Measurements from ENCODE around the gene ATXN7L3. TPM values are rescaled to one million over a fixed set of nuclear protein-coding genes. Genes with fewer than 3 reads are reported as not detected.

ATXN7L3 gene
- total RNA-seq, 2 donors from 2014 or later, result 39.6 to 50.4 TPM

DNA sequence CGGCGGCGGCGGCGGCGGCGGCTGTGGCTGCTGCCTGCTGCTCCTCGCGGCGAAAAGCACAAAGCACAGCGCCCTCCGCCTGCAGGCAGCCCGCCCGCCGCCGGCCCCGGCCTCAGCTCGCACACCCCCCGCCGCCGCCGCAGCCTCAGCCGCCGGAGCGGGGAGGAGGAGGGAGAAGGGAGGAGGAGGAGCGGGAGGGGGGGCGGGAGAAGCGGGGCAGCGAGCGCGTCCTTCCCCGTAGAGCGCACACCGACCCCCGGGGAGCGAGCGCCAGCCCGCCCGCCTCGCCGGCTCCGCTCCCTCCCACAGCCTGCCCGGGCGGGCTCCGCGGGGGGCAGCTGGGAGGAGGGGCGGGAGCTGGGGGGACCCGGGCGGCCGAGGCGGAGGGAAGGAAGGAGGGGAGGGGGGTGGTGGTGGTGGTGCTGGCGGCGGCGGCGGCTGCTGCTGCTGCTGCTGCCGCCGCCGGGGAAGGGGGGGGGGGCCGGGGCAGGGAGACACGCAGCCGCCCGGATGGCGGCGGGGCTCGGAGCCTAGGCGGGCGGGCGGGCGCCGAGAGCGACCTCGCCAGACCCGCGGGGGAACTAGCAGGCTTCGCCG is 20.0 kb upstream of the ATXN7L3 start, which contains the start of gene UBTF:
UBTF (minus strand) TSS at position 60 of the 597 bp plus-strand sequence. CDS start 1,446 bp downstream, outside the sequence.
- intact Hi-C loops (cut with DNase I), result loop anchor here (2.0 to 5.0 kb wide), 2 partner anchors 108 to 111 kb away; no protein-coding TSS in a partner anchor
- ATAC-seq, result peak; percentile 17 to 18
- DNase-seq, result peak; percentile 76

DNA sequence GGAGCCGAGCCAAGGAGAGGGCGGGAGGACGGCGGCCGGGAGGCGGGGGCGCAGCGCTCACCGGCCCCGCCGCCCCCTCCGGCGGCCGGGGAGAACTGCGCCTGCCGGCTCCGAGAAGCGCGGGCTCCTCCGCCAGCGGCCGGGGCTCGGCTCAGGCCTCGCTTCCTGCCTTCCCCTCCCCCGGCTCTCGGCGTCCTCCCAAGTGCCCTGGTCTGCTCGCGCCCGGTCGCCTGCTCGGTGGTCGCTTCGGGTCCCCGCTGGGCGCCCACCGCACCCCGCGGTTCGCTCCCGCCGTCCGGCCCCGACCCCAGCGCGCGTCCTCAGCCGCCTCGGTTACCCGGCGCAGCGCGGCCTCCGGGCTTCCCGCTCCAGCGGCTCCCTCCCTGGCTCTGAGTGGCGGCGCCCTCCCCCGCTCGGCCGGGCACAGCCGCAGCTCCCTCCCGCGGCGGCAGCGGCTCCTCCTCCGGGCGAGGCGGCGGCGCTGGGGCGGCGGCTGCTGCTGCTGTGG is 19.5 kb upstream of the ATXN7L3 start:
- intact Hi-C loops (cut with DNase I), result loop anchor here (2.0 to 5.0 kb wide), 2 partner anchors 108 to 112 kb away; no protein-coding TSS in a partner anchor
- DNase-seq, result peak; percentile 80
- peak; percentile 13 to 54 for ATAC-seq

DNA sequence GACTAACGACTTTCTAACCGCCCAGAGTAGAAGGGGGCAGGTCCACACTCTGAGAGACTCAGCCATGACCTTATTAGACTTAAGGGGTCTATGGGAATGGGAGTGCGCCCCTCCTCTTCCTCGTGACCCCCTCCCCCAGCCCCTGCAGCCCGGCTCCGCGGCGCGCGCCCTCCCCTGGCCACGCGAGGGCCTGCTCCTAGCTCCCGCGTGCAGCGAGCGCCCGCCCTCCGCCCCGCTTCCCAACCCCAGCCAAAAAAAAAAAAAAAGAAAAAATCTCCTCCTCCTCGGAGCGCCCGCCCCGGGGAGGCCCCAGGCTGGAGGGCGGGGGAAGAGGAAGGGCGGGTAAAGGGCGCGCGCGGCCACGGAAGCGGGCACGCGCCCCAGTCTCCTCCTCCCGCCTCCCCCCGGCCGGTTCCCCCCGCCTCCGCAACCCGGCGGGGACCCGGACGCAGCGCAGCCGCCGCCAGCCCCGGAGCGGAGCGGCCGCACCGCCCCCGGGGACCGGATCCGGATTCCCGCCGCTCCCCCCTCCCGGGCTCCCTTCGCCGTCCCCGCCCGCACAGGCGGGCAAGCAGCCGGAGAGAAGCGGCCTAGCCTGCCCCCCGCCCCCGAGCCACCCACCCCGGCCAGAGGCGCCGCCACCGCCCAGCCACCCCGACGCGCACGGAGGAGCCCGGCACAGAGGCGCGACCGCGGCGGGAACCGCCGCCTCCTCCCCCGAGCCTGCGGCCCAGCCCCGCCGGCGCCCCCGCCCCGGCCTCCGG is 18.8 kb upstream of the ATXN7L3 start:
- ATAC-seq (peak; percentile 67 to 71), DNase-seq (peak; percentile 89)
- intact Hi-C loops (cut with DNase I), result loop anchor here (2.0 to 5.0 kb wide), 2 partner anchors 109 to 112 kb away; no protein-coding TSS in a partner anchor

DNA sequence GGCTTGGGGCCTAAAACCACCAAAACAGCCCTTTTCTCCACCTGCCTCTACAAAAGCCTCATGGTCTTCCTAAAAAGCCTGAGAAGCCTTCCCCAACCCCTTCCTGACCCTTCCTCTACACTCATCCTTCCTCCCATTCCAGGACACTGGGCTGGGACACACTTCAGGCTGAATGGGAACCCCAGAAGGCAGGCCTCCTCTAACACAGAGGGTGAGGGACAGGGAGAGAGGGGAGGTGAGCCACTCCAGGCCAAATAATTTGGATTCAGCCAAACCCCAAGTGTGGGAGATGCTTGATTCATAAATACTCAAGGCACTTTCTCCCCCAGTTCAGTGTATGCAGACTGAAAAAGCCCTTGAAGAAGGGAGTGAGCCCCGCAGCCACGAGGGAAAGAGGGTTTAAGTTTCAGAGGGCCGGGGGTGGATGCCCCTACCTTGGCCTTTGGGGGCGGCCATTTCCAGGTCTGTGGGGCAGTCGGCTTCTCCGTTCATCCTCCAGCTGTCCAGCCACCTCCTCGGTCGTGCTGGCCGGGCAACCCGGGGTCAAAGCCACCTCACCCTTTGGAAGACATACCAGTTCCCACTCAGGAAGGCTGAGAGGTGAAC is 18.2 kb upstream of the ATXN7L3 start:
- ATAC-seq, result no peak
- intact Hi-C loops (cut with DNase I), result loop anchor here (2.0 to 5.0 kb wide), 2 partner anchors 109 to 113 kb away; no protein-coding TSS in a partner anchor
- no peak for DNase-seq

DNA sequence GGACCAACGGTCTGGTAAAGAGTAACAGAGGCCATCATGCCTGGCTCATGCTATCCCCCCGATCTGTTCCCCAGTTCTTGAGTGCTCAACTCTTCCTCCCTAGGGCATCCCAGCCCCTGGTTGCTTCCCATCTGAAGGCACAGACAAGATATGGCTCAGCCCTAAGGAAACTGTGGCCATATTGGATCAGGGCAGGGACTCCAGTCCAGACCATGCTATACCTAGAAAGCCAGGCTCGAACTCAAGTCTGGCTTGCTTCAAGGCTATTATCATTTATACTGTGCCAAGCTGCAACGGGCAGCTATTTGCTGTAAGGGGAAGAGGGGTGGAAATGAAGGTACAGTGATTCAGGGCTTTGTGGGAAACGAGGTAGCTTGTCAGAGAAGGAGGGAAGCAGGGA is 17.0 kb upstream of the ATXN7L3 start:
- intact Hi-C loops (cut with DNase I), result loop anchor here in 1 of 2 donors (5.0 kb wide), 1 partner anchor 111 kb away; no protein-coding TSS in a partner anchor

DNA sequence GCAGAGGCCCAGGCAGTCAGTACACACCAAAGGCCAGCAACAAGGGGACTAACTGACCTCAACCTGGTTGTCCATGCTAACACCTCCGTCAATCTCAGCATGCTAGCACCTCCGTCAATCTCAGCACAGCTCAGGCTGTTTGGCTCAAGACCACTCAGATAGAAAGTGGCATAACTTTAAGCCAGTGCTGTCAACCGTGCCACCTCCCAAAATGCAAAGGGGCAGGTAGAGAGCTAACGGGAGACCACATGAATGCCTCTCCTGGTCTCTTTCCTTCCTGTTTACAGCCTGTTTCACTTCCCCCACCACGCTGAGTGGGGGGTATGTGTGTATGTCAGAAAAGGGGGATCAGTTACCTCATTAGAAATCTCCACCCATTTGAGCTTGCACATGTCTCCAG is 16.5 kb upstream of the ATXN7L3 start:
- ATAC-seq, result no peak
- intact Hi-C loops (cut with DNase I), result loop anchor here in 1 of 2 donors (5.0 kb wide), 1 partner anchor 111 kb away; no protein-coding TSS in a partner anchor
- DNase-seq, result no peak

More for the DNA sequence above, 17.0 kb upstream of the ATXN7L3 start:
- ATAC-seq (no peak), DNase-seq (no peak)

DNA sequence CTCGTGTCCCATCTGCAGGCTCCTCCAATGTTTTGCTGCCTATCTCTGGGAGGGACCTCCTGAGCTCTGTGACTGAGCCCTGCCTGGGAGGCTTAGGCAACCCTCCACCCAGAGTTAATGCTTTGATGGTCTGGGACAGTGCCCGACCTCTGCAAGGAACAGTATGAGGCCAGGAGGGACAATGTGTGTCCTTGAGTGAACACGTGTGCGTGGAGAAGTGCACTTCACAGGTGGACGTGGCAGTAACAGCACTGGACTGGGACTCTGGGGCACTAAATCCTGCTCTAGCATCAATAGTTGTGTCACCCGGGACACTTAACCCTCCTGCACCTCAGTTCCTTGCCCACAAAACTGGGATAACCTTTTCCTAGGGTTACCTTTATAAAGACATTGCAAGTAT is 15.2 kb upstream of the ATXN7L3 start:
- ATAC-seq (no peak), DNase-seq (no peak)
- intact Hi-C loops (cut with DNase I), result loop anchor here (5.0 kb wide), 2 partner anchors 112 to 307 kb away; no protein-coding TSS in a partner anchor

DNA sequence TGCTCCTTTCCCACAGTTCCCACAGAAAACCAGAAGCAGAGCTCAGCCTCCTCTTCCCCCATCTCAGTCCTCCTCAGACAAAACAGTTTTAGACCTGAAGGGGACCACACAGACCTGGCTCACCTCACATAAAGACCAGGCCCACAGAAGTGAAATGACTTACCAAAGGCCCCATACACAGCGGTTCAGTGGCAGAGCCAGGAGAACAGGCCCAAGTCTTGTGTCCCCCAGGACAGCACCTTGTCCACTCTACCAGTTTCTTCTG is 14.5 kb upstream of the ATXN7L3 start:
- DNase-seq (no peak), ATAC-seq (no peak)
- intact Hi-C loops (cut with DNase I), result loop anchor here in 1 of 2 donors (5.0 kb wide), 1 partner anchor 308 kb away; no protein-coding TSS in a partner anchor

DNA sequence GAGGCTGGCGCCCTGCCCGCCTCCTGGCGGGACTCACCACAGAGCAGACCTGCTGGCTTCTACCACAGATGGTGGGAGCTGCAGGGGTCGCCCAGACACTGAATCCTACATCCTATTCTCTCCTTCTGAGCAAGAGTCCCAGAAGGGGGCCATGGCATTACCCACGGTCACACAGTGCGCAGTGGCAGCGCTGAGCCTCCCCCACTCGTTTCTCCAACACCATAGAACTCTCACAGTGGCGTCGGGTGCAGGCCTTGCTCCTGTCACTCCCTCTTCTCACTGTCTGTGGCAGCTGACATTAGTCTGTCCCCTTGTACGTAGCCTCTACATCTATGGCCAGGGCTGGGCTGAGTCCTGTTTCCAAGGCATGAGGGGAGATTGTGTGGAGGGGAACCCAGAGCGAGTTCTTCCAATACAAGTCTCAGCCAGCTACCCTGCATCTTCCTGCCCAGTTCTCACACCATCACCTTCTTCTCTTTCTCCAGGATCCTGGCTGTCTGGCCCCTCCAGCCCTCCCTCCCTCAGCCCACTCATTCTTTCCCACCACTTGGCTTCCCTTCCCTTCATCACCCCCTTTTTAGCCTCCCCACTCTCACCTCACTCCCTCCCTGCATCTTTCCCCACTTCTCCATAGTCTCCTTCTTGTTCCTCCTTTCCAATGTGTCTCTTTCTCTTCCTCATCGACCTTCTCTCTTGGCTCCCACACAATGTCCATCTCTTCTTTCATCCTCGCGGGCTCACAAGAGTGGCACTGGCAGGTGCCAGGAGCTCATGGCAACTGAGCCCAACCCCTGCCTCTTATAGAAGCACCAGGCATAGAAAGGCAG is 13.9 kb upstream of the ATXN7L3 start:
- DNase-seq (no peak), ATAC-seq (no peak)
- intact Hi-C loops (cut with DNase I), result loop anchor here in 1 of 2 donors (5.0 kb wide), 1 partner anchor 309 kb away; no protein-coding TSS in a partner anchor

DNA sequence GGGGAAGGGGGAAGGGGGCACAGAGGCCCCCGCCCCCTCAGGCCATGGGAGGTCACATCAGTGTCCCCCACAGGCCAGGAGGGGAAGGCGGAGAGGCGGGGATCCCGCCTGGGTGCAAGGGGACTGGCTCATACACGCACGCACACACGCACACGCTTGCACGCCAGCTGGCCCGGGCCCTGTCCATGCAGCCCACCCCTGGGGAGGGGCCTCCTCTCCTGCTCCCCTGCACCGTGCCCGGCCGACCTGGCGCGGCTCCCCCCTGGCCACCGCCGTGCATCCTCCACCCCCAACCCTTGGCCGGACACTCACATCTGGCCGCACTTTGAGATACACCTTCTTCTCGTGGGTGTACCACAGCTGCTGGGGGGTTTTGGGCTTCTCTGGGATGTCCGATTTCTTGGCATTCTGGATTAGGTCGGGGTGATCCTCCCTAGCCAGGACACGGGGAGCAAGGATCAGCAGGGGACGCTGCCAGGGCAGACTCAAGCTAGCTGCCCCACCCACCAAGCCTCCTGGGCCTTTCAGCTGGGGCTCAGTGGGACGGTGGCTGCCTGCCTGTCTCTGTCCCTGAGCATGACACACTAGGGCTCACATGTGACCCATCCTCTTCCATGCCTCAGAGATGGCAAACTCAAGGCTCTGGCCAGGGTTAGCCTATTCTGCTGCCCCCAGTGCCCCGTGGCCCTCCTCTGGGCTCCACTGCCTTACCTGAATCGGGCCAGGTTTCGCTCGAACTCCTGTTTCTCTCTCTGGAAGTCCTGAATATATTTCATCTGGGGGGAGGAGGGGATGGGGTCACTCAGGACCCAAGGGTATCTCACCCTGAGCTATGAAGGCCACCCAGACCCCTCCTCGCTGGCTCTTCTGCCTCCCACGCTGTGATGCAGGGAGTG is 13.1 kb upstream of the ATXN7L3 start:
- DNase-seq (no peak), ATAC-seq (no peak)
- intact Hi-C loops (cut with DNase I), result loop anchor here in 1 of 2 donors (5.0 kb wide), 1 partner anchor 310 kb away; no protein-coding TSS in a partner anchor

DNA sequence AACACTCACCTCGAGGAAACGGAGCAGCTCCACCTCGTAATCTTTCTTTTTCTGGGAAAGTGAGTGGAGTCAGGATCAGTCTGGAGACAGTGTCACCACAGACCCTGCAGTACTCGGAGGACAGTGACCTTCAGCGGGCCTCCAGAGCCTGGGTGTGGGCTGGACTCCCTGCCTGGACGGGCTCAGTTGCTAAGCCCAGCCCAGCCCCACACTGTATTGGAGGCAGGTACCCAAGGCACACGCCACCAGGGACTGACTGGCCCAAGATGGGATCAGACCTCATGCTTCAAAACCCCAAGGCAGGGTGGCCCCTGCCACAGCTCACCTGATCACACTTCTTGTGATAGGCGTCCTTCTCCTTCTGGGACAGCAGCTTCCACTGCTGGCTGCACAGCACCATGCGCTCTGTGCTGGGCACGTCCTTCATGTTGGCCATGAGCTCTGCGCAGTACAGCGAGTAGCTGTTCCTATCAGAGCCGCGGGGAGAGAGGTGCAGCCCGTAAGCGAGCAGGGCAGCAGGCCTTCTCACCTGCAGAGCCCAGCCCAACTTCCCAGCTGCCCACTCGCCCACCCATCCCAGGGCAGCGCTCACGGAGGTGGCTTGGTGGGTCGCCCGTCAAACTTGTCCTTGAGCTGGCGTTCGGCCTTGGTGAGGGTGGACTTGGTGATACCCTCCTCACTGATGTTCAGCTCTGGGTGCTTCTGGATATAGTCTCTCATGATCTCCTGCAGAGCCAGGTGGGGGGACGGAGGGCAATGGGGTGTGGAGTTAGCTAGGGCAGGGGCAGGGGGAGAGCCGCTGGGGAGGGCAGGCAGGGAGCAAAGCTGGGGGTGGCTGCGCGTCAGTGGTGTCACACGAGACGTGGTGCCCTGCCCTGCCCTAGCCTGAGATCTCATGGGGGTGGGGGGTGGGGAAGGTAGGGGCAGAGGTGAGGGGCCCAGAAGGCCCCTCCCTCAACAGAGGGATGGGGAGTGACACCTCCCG is 11.9 kb upstream of the ATXN7L3 start:
- intact Hi-C loops (cut with DNase I), result loop anchor here in 1 of 2 donors (5.0 kb wide), 1 partner anchor 311 kb away; no protein-coding TSS in a partner anchor
- ATAC-seq (no peak), DNase-seq (no peak)

DNA sequence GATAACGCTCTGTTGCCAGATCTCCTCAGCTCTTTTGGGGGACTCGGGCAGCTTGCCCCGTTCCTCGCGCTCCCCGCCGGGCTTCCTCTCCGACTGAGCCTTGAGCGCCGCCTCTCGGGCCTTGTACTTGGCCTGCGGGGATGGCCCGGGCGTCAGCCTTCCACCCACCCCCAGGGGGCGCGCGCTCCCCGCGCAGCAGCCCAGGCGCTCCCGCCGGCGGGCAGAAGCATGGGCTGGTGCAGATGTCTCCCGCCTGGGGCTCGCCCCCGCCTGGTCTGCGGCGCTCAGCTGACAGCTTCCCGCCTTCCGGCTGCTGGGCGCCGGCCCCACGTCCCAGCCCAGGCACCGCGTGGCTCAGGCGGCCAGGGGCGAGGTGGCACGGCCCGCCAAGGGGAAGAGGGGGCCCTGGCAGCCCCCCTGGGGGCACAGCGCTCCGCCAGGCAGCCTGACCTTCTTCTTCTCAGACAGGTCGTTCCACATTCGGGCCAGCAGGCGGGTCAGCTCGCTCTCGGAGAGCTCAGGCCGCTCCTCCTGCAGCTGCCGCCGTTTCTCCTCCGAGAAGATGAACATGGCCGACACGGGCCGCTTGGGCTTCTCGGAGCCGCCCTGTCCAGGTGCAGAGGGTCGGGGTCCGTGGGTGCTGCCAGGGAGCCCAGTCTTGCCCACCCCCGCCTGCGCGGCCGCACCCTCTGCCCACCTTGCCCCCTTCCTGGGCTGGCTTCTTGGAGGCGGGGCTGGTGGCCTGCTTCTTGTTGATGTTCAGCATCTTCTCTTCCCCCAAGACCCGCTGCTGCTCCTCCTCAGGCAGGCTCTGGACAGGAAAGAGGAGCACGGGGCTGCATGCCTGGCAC is 10.9 kb upstream of the ATXN7L3 start:
- ATAC-seq (peak; percentile 92 to 94), DNase-seq (peak; percentile 90)
- intact Hi-C loops (cut with DNase I), result loop anchor here in 1 of 2 donors (5.0 kb wide), 1 partner anchor 312 kb away; no protein-coding TSS in a partner anchor

DNA sequence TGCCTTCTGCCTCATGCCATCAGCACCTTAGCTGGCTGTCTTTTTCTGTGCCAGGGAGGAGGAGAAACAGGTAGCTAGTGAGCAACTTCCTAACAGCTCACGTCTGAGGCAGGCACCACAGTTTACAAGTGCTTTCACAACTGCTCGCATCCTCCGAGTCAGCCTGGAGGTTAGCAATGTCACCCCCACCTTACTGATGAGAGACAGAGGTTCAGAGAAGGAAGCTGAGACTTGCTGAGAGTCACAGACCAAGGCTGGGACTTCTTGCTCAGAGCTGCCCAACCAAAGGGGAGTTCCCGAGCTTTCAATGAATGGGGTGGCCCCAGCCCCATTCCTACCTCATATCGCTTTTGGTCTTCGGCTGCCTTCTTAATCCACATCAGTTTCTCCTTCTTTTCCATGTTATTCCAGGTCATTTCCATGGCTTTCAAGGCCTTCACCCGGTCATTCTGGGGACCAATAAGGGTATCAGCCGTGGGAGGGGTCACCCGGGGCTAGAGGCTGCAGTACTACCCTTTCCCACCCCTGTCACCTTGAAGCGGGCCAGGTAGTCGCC is 10.2 kb upstream of the ATXN7L3 start:
- intact Hi-C loops (cut with DNase I), result loop anchor here in 1 of 2 donors (5.0 kb wide), 1 partner anchor 312 kb away; no protein-coding TSS in a partner anchor
- DNase-seq (no peak), ATAC-seq (no peak)

DNA sequence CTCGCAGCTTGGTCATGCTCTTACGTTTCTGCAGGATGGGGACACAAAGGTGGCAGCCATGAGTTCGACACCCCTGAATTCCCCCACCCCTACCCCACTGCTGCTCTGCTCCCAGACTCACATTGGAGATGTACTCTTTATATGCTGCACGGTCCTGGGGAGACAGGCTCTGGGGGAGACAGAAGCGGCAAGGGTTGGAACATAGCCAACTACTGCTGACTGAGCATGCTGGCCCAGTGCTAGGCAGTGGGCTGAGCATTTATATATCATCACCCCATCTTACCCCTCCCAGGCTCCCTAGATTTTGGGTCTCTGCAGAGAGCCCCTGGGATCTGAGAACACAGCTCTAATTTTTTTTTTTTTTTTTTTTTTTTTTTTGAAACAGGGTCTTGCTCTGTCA is 8.1 kb upstream of the ATXN7L3 start:
- DNase-seq, result no peak
- ATAC-seq, result no peak
- intact Hi-C loops (cut with DNase I), result no loop called here

DNA sequence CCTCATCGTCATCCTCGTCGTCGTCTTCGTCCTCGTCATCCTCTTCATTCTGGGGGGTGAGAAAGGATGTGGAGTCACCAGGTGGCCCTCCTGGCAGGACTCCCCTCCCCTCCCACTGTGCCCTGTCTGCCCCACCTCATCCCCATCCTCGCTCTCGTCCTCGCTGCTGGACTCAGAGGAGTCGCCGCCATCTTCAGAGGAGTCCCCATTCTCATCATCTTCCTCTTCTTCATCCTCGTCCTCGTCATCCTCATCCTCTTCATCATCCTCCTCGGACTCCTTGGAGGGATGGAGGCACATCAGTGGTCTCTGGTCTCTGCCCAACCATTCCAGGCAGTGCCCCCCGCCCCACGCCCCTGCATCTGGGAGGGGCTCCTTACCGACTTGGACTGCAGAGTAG is 7.6 kb upstream of the ATXN7L3 start:
- no peak for ATAC-seq
- DNase-seq, result no peak
- intact Hi-C loops (cut with DNase I), result no loop called here

Measured in left cardiac atrium (tissue), 4 donors.